Endodermal cell (in vitro differentiated cells): ENCODE data around the gene NCOA3. TPM values are rescaled to one million over a fixed set of nuclear protein-coding genes. Genes with fewer than 3 reads are reported as not detected.

Source experiments
- DNase-seq: peaks from one replicate; pipeline ENCODE4 v3.0.0-alpha.2; 2017
- H3K27ac ChIP-seq: 2 replicates; pipeline ENCODE4 v1.5.1; 2013; ENCODE audit warnings: mild to moderate bottlenecking, low read depth, low read length, moderate library complexity
- H3K27me3 ChIP-seq: 2 replicates; pipeline ENCODE4 v1.6.1; 2013; ENCODE audit warnings: mild to moderate bottlenecking, low read length, moderate library complexity; ENCODE audit not compliant: insufficient read depth, control insufficient read depth, poor library complexity, severe bottlenecking
- H3K36me3 ChIP-seq: 2 replicates; pipeline ENCODE4 v1.7.0; 2013; ENCODE audit warnings: mild to moderate bottlenecking, low read length, moderate library complexity; ENCODE audit not compliant: control insufficient read depth, insufficient read depth
- H3K4me1 ChIP-seq: one replicate; pipeline ENCODE4 v1.7.0; 2013; ENCODE audit warnings: low read length; ENCODE audit not compliant: control insufficient read depth, insufficient read depth
- H3K4me3 ChIP-seq: 2 replicates; pipeline ENCODE4 v1.5.1; 2013; ENCODE audit warnings: mild to moderate bottlenecking, low read length, moderate library complexity
- H3K9ac ChIP-seq: 2 replicates; pipeline ENCODE4 v1.6.1; 2013; ENCODE audit warnings: mild to moderate bottlenecking, low read length, moderate library complexity; ENCODE audit not compliant: poor library complexity, severe bottlenecking; ENCODE audit errors: extremely low read depth
- H3K9me3 ChIP-seq: 2 replicates; pipeline ENCODE4 v1.6.1; 2013; ENCODE audit warnings: mild to moderate bottlenecking, low read length, moderate library complexity; ENCODE audit not compliant: control insufficient read depth
- H3K27ac Mint-ChIP-seq: 2 replicates; pipeline ENCODE4 v1.8.0; 2020; ENCODE audit warnings: mixed read lengths
- H3K27me3 Mint-ChIP-seq: 2 replicates; pipeline ENCODE4 v1.8.0; 2021; ENCODE audit warnings: mild to moderate bottlenecking, mixed read lengths; ENCODE audit not compliant: insufficient read depth
- H3K36me3 Mint-ChIP-seq: 2 replicates; pipeline ENCODE4 v1.8.0; 2020; ENCODE audit warnings: low read depth, mixed read lengths
- H3K4me1 Mint-ChIP-seq: 2 replicates; pipeline ENCODE4 v1.8.0; 2020; ENCODE audit warnings: mixed read lengths
- H3K4me3 Mint-ChIP-seq: 2 replicates; pipeline ENCODE4 v1.8.0; 2020; ENCODE audit warnings: mild to moderate bottlenecking, moderate library complexity, mixed read lengths
- H3K9me3 Mint-ChIP-seq: 2 replicates; pipeline ENCODE4 v1.8.0; 2020; ENCODE audit warnings: mild to moderate bottlenecking, mixed read lengths
- CTCF ChIP-seq: fragments of 200-600 bp; sonication (generic); conservative IDR thresholded peaks from 2 replicates; pipeline ENCODE4 v1.5.0; 2021; ENCODE audit warnings: antibody characterized with exemption, mild to moderate bottlenecking
- WGBS, 2 experiments: methylation state at CpG; one replicate each; pipeline versions ENCODE4 v1.1.5 to v1.1.7; 2013; ENCODE audit warnings: missing lambda C conversion rate in 2 of 2, mixed read lengths in 1 of 2; ENCODE audit not compliant: insufficient coverage in 1 of 2, insufficient read length in 1 of 2; 5-methylcytosine and 5-hydroxymethylcytosine counted together
- total RNA-seq, 2 donors: library from RNA; stranded (reverse); fragmentation: NEBNext Ultra II Directional in 1 of 2; extraction: Animal tissue kit (Norgen Biotek cat#: 25700) in 1 of 2; gene quantifications; 2 replicates in 1 of 2; 3 replicates in 1 of 2; pipeline ENCODE4 v1.2.1, GENCODE V29; 2021

Gene NCOA3
- total RNA-seq, 2 donors from 2014 or later, result 38.6 TPM

GRCh38 chr20:47631078-47631477, 129.4 kb downstream of the NCOA3 start:
- TF ChIP-seq CTCF, result no peak
- H3K4me1 ChIP-seq, result no peaks in the 10 kb centered on the region
- peaks cover 58% of the 10 kb centered on the region for H3K36me3 ChIP-seq
- H3K27me3 ChIP-seq, result no peaks in the 10 kb centered on the region
- no peak overlapping the region for H3K27ac ChIP-seq
- no peak for DNase-seq
- H3K36me3 Mint-ChIP-seq, result peaks cover 47% of the 10 kb centered on the region
- H3K9me3 ChIP-seq, result no peaks in the 10 kb centered on the region
- H3K27ac Mint-ChIP-seq, result no peak overlapping the region
- no peak overlapping the region for H3K4me3 Mint-ChIP-seq
- no peak overlapping the region for H3K4me3 ChIP-seq
- no peaks in the 10 kb centered on the region for H3K9me3 Mint-ChIP-seq
- H3K4me1 Mint-ChIP-seq, result no peaks in the 10 kb centered on the region
- H3K27me3 Mint-ChIP-seq, result no peaks in the 10 kb centered on the region
- no peak overlapping the region for H3K9ac ChIP-seq

GRCh38 chr20:47635256-47635655, 133.6 kb downstream of the NCOA3 start:
- Histone ChIP-seq H3K36me3 (peaks cover 72% of the 10 kb centered on the region), H3K9me3 (peaks cover 7% of the 10 kb centered on the region), H3K27me3 (no peaks in the 10 kb centered on the region), H3K27ac (no peak overlapping the region), H3K4me3 (no peak overlapping the region), H3K9ac (no peak overlapping the region), H3K4me1 (no peaks in the 10 kb centered on the region)
- H3K9me3 Mint-ChIP-seq, result no peaks in the 10 kb centered on the region
- 94 to 100% methylated on average over 3 to 4 of the region's 4 CpGs for WGBS, 2 experiments
- peaks cover 63% of the 10 kb centered on the region for H3K36me3 Mint-ChIP-seq
- H3K27ac Mint-ChIP-seq, result no peak overlapping the region
- H3K4me3 Mint-ChIP-seq, result no peak overlapping the region
- no peak for TF ChIP-seq CTCF
- no peaks in the 10 kb centered on the region for H3K27me3 Mint-ChIP-seq
- no peak for DNase-seq
- H3K4me1 Mint-ChIP-seq, result no peaks in the 10 kb centered on the region

GRCh38 chr20:47638851-47639250, 137.2 kb downstream of the NCOA3 start:
- Histone ChIP-seq H3K36me3 (peaks cover 83% of the 10 kb centered on the region), H3K27ac (no peak overlapping the region), H3K27me3 (no peaks in the 10 kb centered on the region), H3K9ac (no peak overlapping the region), H3K4me1 (no peaks in the 10 kb centered on the region), H3K4me3 (no peak overlapping the region), H3K9me3 (peaks cover 7% of the 10 kb centered on the region)
- no peak for DNase-seq
- 92% methylated on average over 3 of the region's 4 CpGs; no CpG with 5 or more reads in 1 of the 2 experiments for WGBS, 2 experiments
- peaks cover 76% of the 10 kb centered on the region for H3K36me3 Mint-ChIP-seq
- no peak for TF ChIP-seq CTCF
- H3K9me3 Mint-ChIP-seq, result no peaks in the 10 kb centered on the region
- H3K27me3 Mint-ChIP-seq, result no peaks in the 10 kb centered on the region
- peaks cover 2% of the 10 kb centered on the region for H3K4me1 Mint-ChIP-seq
- H3K27ac Mint-ChIP-seq, result no peak overlapping the region
- H3K4me3 Mint-ChIP-seq, result no peak overlapping the region
